DOHH2 (cell line): Measurements from ENCODE around the gene CACNA1E.

Experiments used
- CTCF ChIP-seq: fragments of 200-600 bp; sonication (generic); IDR thresholded peaks from one replicate; pipeline ENCODE4 v1.5.1; 2014; ENCODE audit warnings: antibody characterized with exemption, mild to moderate bottlenecking, low read depth, low read length; ENCODE audit not compliant: poor library complexity, severe bottlenecking
- EZH2phosphoT487 ChIP-seq: fragments of 200-600 bp; sonication (generic); IDR thresholded peaks from 2 replicates; pipeline ENCODE4 v1.6.1; 2017; ENCODE audit warnings: borderline replicate concordance, mild to moderate bottlenecking, antibody characterized with exemption, low read length, moderate library complexity, mixed read lengths

- TF ChIP-seq CTCF, result no peak
- TF ChIP-seq EZH2phosphoT487, result no peak
These were observed 250.2 kb downstream of the CACNA1E start for GRCh38 chr1:181733486-181733885.
